ENCODE data around the gene BAD. TPM values are rescaled to one million over a fixed set of nuclear protein-coding genes. Genes with fewer than 3 reads are reported as not detected.

The BAD gene
- total and polyA plus RNA-seq, 2 donors (not counting 1 experiment from before 2014, with no cell fraction given) = 24.0 to 39.1 TPM

DNA sequence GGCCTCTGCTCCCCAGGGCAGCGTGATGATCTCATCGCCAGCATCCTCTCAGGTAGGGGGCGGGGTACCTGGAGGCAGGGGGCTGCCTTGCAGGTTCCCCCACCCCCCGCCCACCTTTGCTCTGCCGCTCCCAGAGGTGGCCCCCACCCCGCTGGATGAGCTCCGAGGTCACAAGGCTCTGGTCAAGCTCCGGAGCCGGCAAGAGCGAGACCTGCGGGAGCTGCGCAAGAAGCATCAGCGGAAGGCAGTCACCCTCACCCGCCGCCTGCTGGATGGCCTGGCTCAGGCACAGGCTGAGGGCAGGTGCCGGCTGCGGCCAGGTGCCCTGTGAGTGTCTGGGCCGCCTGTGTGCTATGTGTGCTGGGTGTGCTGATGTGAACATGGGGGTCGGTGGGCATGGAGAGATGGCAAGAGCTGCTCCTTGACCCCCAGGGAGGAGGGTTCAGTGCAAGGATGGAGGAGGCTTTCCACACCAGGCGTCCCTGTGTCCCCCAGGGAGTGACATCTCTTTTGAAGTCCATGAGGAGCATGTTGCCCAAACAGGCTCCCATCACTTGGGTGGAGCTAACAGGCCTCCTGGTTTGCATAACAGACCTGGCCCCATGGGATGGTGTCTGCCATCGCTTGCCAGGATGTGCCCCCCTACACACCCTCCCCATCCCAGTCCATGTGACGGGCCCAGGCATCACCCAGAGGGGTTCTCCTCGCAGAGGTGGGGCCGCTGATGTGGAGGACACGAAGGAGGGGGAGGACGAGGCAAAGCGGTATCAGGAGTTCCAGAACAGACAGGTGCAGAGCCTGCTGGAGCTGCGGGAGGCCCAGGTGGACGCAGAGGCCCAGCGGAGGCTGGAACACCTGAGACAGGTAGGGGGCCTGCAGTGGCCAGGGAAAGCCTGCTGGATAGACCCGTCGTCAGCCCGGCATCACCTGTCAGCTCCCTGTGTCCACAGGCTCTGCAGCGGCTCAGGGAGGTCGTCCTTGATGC, 19.0 kb downstream of the BAD start:
- CTCF ChIA-PET = interaction anchor here (1.0 kb wide), 1 partner anchor 14 kb away, joined by 3 read pairs; the partner anchor contains the start of gene PLCB3

More for the DNA sequence above, 19.0 kb downstream of the BAD start:
- Histone ChIP-seq H3K4me3 (ENCODE audit: control extremely low read depth in 1 of 5, extremely low read depth in 1 of 5, insufficient read depth in 1 of 5, low read depth in 2 of 5, low read length in 4 of 5) (no peak overlapping the region), H3K4me2 (replicated peaks; ENCODE audit: low read depth, low read length, poor library complexity, severe bottlenecking) (no peak overlapping the region), H3K9me3 (ENCODE audit: control extremely low read depth in 1 of 3, control insufficient read depth in 2 of 3, insufficient read depth in 1 of 3, low read length in 2 of 3) (peaks cover 0 to 3% (median 0%) of the 10 kb centered on the region in 3 donors), H3K4me1 (ENCODE audit: control insufficient read depth in 2 of 2, insufficient read depth in 2 of 2, low read length in 2 of 2) (peaks cover 9 to 17% of the 10 kb centered on the region in 2 donors), H3K79me2 (ENCODE audit: control insufficient read depth, insufficient read depth, low read length) (no peaks in the 10 kb centered on the region), H3K36me3 (replicated peaks in 1 of 2; ENCODE audit: control extremely low read depth in 1 of 2, control insufficient read depth in 1 of 2, extremely low read depth in 1 of 2, insufficient read depth in 2 of 2, low read length in 1 of 2) (no peaks in the 10 kb centered on the region), H4K20me1 (ENCODE audit: control insufficient read depth, insufficient read depth, low read length, poor library complexity, severe bottlenecking) (no peaks in the 10 kb centered on the region), H2AFZ (ENCODE audit: insufficient read depth, low read depth, low read length, poor library complexity, severe bottlenecking) (no peak overlapping the region), H3K9ac (ENCODE audit: low read length) (no peak overlapping the region), H3K27me3 (replicated peaks in 1 of 4; ENCODE audit: control extremely low read depth in 1 of 4, control insufficient read depth in 3 of 4, insufficient read depth in 4 of 4, low read length in 3 of 4) (no peaks in the 10 kb centered on the region), H3K27ac (ENCODE audit: low read length in 2 of 2) (no peak overlapping the region)
- Mint-ChIP-seq H3K9me3 (ENCODE audit: insufficient read depth) (no peaks in the 10 kb centered on the region), H3K27me3 (no peaks in the 10 kb centered on the region), H3K4me1 (peaks cover 15% of the 10 kb centered on the region), H3K27ac (no peak overlapping the region), H3K4me3 (no peak overlapping the region)
- intact Hi-C loops (cut with micrococcal nuclease) = no loop called here
- DNase-seq (no peak), ATAC-seq (ENCODE audit: low read depth) (no peak)
- POLR2A ChIA-PET = interaction anchor here (1.5 kb wide), 1 partner anchor 60 kb away, joined by 5 read pairs; the partner anchor contains the start of gene FERMT3
- TF ChIP-seq EZH2 (IDR thresholded peaks at IDR 0.05; ENCODE audit: borderline replicate concordance, insufficient read depth, low read depth, low read length, poor library complexity, severe bottlenecking) = no peak
- TF ChIP-seq, protein P1, sequence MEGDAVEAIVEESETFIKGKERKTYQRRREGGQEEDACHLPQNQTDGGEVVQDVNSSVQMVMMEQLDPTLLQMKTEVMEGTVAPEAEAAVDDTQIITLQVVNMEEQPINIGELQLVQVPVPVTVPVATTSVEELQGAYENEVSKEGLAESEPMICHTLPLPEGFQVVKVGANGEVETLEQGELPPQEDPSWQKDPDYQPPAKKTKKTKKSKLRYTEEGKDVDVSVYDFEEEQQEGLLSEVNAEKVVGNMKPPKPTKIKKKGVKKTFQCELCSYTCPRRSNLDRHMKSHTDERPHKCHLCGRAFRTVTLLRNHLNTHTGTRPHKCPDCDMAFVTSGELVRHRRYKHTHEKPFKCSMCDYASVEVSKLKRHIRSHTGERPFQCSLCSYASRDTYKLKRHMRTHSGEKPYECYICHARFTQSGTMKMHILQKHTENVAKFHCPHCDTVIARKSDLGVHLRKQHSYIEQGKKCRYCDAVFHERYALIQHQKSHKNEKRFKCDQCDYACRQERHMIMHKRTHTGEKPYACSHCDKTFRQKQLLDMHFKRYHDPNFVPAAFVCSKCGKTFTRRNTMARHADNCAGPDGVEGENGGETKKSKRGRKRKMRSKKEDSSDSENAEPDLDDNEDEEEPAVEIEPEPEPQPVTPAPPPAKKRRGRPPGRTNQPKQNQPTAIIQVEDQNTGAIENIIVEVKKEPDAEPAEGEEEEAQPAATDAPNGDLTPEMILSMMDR (IDR thresholded peaks at IDR 0.05) = no peak
- 83% methylated on average over 35 of the region's 35 CpGs for WGBS (ENCODE audit: insufficient coverage)

Data from B cell (primary cell).